SK-N-MC (cell line): ENCODE results near the gene GALNT8.

Experiments used
- EZH2 ChIP-seq: fragments of 200-600 bp; sonication (generic); IDR thresholded peaks from one replicate; pipeline ENCODE4 v1.6.1; 2017; ENCODE audit warnings: antibody characterized with exemption
- FOXP2 ChIP-seq: optimal IDR thresholded peaks from 2 replicates; pipeline ENCODE3; 2011; ENCODE audit warnings: mild to moderate bottlenecking, moderate library complexity; ENCODE audit not compliant: insufficient read depth; ENCODE audit errors: extremely low read length, control extremely low read depth
- POLR2AphosphoS5 ChIP-seq: IDR thresholded peaks from 2 replicates; pipeline ENCODE4 v1.6.1; 2012; ENCODE audit warnings: mild to moderate bottlenecking, low read depth, low read length, borderline replicate concordance

DNA sequence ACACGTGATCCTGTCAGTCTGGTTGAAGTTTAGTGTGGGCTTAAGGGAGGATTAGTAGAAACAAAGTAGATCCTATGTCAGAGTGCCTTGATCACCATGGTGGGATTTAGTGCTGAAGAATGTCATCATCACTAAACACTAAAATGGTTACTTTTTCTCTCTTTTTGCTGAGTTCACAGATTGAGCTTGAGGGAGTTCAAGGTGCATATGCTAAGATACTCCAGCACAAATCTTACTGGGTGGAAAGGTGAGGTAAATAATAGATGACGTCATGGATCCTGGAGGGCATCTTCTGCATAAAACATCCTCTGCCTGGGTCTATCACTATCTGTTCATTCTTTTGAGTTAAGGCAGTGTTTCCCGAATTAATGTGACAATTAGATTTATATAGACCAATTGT is 4.9 kb downstream of the GALNT8 start:
- TF ChIP-seq POLR2AphosphoS5 (no peak), EZH2 (no peak), FOXP2 (no peak)
